ENCODE results near the gene PHYHIPL.

GRCh38 chr10:59133841-59134593, 42.4 kb upstream of the PHYHIPL start:
- no peak for TF ChIP-seq CTCF (IDR thresholded peaks at IDR 0.05)
- no peak for TF ChIP-seq EP300 (IDR thresholded peaks at IDR 0.05)
- TF ChIP-seq POLR2AphosphoS5 (IDR thresholded peaks at IDR 0.05) = no peak
- no peak for TF ChIP-seq POLR2A (IDR thresholded peaks at IDR 0.05)

Measured in stomach (tissue), 4 donors.